GM10266 (cell line): ENCODE results near the gene CD52.
"Not testable (repeated sequence)": the region's sequence is repeated elsewhere in the genome, so short reads cannot be mapped to it uniquely, and the experiment has no call there.

ENCODE experiments used
- DNase-seq: peaks from one replicate; pipeline ENCODE4 v3.0.0; 2012; ENCODE audit errors: extremely low spot score
- TF ChIP-seq, protein P1 (sequence below): IDR thresholded peaks from 2 replicates; pipeline ENCODE4 v1.5.1; 2012; ENCODE audit warnings: mild to moderate bottlenecking, low read depth; ENCODE audit not compliant: control insufficient read depth, insufficient read depth; ENCODE audit errors: missing control alignments

The CD52 gene

DNA sequence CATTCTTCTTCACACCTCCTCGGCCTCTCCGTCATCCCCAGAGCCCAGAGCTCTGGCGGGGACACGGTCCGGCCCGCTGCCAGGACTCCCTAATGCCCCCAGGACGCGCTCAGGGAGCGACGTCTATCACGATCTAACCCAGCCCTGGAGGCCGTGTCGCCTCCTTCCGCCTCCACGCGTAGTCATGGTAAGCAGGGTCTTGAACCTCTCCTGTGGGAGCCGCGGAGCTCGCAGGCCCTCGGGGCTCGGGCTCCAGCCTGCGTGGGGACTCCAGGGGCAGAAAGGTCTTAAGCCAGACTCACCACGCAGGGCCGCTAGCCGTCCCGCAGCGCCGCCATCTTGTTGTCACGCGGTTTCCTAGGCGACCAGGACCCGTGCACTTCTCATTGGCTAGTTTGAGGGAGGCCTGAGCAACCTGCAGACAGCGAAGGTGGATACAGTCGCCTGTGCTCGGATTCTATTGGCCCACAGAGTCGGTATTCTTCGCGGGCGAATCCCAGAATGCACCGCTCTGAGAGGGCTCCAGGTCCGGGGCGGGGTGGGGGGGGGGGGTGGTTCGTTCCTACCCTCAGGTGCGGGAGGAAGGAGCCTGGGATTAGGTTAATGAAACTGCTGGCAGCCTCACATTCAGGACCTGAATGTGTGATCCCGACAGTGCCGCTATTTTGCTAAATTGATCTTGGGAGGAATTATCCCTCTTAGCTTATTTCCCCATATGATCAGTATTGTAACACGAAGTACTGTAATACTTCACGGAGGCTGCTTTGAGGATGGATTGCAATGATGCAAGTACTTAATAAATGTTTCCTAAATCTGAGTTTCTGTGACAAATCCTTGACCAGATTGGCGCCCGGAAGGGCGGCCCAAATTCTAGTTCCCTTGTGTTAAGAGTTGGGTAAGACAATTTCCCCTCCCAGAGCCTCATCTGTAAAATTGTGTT is 11.2 kb upstream of the CD52 start, which contains the start of gene UBXN11:
TSS of gene UBXN11 (minus strand) at position 347 of the 940 bp plus-strand sequence. CDS start 3,753 bp downstream, outside the sequence.
- TF ChIP-seq, protein P1, sequence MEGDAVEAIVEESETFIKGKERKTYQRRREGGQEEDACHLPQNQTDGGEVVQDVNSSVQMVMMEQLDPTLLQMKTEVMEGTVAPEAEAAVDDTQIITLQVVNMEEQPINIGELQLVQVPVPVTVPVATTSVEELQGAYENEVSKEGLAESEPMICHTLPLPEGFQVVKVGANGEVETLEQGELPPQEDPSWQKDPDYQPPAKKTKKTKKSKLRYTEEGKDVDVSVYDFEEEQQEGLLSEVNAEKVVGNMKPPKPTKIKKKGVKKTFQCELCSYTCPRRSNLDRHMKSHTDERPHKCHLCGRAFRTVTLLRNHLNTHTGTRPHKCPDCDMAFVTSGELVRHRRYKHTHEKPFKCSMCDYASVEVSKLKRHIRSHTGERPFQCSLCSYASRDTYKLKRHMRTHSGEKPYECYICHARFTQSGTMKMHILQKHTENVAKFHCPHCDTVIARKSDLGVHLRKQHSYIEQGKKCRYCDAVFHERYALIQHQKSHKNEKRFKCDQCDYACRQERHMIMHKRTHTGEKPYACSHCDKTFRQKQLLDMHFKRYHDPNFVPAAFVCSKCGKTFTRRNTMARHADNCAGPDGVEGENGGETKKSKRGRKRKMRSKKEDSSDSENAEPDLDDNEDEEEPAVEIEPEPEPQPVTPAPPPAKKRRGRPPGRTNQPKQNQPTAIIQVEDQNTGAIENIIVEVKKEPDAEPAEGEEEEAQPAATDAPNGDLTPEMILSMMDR, result no peak

DNA sequence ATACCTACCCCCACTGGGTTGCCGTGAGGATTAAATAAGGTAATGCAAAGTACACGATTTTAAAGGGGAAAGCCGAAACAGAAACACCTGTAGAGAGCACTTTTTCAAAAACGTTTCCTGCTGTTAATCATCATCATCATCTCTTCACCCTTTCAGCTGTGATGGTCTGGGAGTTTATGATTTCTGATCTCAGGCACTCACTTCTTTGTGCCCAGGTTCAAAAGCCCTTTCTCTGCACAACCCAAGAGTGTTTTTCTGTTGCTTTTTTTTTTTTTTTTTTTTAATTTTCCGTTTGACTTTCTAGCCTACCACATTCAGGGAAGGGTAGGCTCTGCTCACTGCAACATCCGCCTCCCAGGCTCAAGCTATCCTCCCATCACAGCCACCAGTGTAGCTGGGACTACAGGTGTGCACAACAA is 10.4 kb upstream of the CD52 start:
- TF ChIP-seq, protein P1, result no peak

More for the DNA sequence above, 11.2 kb upstream of the CD52 start, which contains the start of gene UBXN11:
- peak; percentile 93 for DNase-seq

DNA sequence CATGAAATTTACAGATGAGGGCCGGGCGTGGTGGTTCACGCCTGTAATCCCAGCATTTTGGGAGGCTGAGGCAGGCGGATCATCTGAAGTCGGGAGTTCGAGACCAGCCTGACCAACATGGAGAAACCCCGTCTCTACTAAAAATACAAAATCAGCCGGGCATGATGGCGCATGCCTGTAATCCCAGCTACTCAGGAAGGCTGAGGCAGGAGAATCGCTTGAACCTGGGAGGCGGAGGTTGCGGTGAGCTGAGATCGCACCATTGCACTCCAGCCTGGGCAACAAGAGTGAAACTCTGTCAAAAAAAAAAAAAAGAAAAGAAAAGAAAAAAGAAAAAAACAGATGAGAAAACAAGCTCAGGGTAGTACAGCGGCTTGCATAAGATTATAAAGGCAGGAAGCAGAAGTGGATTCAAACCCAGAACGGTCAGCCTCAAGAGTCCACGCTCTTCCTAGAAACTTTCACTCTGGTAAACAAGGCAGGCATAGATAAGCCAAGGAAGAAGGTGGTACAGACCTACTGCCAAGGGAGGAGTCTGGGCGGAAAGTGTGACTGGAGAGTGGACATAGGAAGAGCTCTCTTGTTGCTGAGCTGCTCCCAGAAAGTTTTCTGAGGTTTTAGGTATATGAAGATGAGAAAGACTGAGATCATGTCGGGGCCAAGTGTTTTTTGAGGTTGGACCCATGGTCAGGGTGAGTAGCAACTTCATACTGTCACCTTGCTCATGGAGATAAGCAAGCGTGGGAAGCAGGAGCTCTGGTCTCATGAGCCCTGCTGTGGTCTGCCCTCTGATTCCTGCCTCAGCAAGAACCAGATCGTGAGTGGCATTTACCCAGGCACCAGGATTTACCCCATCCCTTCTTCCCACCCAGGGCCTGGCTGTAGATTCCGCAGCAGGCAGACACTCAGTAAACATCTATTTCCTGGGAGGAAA is 9.5 kb upstream of the CD52 start:
- not testable (repeated sequence) for DNase-seq

More for the DNA sequence above, 10.4 kb upstream of the CD52 start:
- no peak for DNase-seq

DNA sequence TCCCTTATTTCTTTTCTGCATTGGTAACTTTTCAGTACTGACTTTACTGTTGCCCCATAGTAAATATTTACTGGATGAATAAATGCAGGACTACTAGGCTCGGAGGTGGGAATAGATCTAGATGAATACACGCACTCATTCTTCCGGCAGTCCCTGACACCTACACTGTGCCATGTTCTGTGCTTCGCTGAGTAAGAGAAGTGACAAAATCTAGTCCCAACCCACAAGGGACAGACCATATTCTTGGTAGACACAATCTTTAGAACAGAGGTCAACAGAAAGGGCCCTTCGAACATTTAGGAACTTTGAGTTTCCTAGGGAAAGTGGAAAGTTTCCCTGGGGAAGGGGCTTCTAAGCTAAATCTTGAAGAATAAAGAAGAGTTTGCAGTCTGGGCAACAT is 3.3 kb upstream of the CD52 start:
- TF ChIP-seq, protein P1, result no peak
- DNase-seq, result no peak

DNA sequence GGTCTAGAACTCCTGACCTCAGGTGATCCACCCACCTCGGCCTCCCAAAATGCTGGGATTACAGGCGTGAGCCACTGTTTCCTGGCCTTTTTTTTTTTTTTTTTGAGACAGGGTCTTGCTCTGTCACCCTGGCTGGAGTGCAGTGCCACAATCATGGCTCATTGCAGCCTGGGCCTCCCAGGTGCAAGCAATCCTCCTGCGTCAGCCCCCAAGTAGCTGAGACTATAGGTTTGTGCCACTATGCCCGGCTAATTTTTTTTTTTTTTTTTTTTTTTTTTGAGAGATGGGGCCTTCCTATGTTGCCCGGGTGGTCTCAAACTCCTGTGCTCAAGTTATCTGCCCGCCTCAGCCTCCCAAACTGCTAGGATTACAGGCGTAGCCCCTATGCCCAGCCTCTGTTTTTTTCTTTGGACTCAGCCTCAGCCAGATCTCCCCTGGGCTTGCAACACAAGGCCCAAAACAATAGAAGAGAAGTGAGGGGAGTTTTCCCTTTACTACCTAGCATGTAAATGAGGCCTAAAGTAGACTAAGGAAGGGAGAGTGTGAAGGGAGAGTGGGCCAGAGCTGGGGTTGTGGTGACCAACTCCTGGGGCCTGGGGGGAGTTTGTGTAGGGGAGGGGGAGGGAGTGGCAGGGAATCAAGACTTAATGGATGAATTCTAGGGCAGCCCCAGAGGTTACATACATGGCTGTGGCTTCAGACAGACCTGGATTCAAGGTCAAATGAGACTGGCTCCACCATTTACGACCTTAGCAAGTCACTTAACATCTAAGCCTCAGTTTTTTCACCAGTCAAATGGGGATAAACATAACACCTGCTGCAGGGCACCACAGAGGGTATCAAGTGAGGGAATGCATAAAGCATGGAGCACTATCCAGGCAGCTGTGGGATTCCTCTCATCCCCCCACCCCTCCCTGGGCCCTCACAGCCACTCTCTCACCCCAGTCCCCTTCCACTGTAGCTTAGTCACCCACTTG is 1.6 kb upstream of the CD52 start:
- TF ChIP-seq, protein P1, result no peak
- DNase-seq, result no peak

DNA sequence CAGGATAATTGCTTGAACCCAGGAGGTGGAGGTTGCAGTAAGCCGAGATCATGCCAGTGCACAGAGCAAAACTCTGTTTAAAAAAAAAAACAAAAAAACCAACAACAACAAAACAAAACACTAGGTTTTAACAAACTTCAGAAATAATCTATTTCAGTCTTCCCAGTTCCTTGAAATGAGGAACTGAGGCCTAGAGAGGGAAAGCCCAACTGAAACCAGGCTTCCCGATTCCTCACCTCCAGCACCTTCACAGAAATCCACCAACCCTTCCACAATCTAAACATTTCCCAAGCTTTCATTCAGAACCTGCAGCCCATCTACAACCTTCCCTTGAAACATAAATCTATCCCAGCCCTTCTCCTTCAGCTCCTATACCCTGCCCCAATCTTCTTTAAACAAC is 612 bp upstream of the CD52 start:
- TF ChIP-seq, protein P1, result no peak
- DNase-seq, result no peak
